Stimulated activated naive CD8-positive, alpha-beta T cell treated with anti-CD3 and anti-CD28 coated beads, Interleukin-15, Interleukin-2, amounts not matched to agents 100 ng/mL and 50 ng/mL, for 24 hours (primary cell): ENCODE results near the gene ERBB4.
"Not testable (repeated sequence)": the region's sequence is repeated elsewhere in the genome, so short reads cannot be mapped to it uniquely, and the experiment has no call there.

ENCODE experiments used
- H3K27ac Mint-ChIP-seq: one replicate; pipeline ENCODE4 v1.8.0; 2021; ENCODE audit warnings: mild to moderate bottlenecking, mixed read lengths
- H3K27me3 Mint-ChIP-seq: one replicate; pipeline ENCODE4 v1.8.0; 2021; ENCODE audit warnings: mixed read lengths
- H3K36me3 Mint-ChIP-seq: one replicate; pipeline ENCODE4 v1.8.0; 2021; ENCODE audit warnings: low read depth, mixed read lengths
- H3K4me1 Mint-ChIP-seq: one replicate; pipeline ENCODE4 v1.8.0; 2021; ENCODE audit warnings: low read depth, mixed read lengths
- H3K4me3 Mint-ChIP-seq: one replicate; pipeline ENCODE4 v1.8.0; 2021; ENCODE audit warnings: mild to moderate bottlenecking, mixed read lengths
- H3K9me3 Mint-ChIP-seq: one replicate; pipeline ENCODE4 v1.8.0; 2021; ENCODE audit warnings: mixed read lengths

ERBB4 gene

GRCh38 chr2:212030709-212031108 is 507.9 kb downstream of the ERBB4 start:
- H3K27ac Mint-ChIP-seq, result no peak overlapping the region
- no peak overlapping the region for H3K4me3 Mint-ChIP-seq

GRCh38 chr2:212028798-212029394 is 509.7 kb downstream of the ERBB4 start:
- no peak overlapping the region for H3K27ac Mint-ChIP-seq
- H3K4me1 Mint-ChIP-seq, result no peaks in the 10 kb centered on the region
- no peaks in the 10 kb centered on the region for H3K27me3 Mint-ChIP-seq
- H3K9me3 Mint-ChIP-seq, result no peaks in the 10 kb centered on the region
- no peaks in the 10 kb centered on the region for H3K36me3 Mint-ChIP-seq
- no peak overlapping the region for H3K4me3 Mint-ChIP-seq

More at GRCh38 chr2:212030709-212031108, 507.9 kb downstream of the ERBB4 start:
- no peaks in the 10 kb centered on the region for H3K4me1 Mint-ChIP-seq
- no peaks in the 10 kb centered on the region for H3K9me3 Mint-ChIP-seq
- H3K27me3 Mint-ChIP-seq, result no peaks in the 10 kb centered on the region
- H3K36me3 Mint-ChIP-seq, result no peaks in the 10 kb centered on the region

GRCh38 chr2:212027681-212028628 is 510.6 kb downstream of the ERBB4 start:
- H3K27me3 Mint-ChIP-seq, result no peaks in the 10 kb centered on the region
- H3K4me3 Mint-ChIP-seq, result no peak overlapping the region
- no peaks in the 10 kb centered on the region for H3K9me3 Mint-ChIP-seq
- H3K27ac Mint-ChIP-seq, result no peak overlapping the region
- no peaks in the 10 kb centered on the region for H3K4me1 Mint-ChIP-seq
- H3K36me3 Mint-ChIP-seq, result no peaks in the 10 kb centered on the region

GRCh38 chr2:212024040-212024439 is 514.6 kb downstream of the ERBB4 start:
- H3K4me3 Mint-ChIP-seq, result no peak overlapping the region
- no peaks in the 10 kb centered on the region for H3K9me3 Mint-ChIP-seq
- H3K27me3 Mint-ChIP-seq, result no peaks in the 10 kb centered on the region
- no peaks in the 10 kb centered on the region for H3K4me1 Mint-ChIP-seq
- H3K36me3 Mint-ChIP-seq, result no peaks in the 10 kb centered on the region
- no peak overlapping the region for H3K27ac Mint-ChIP-seq

- no peaks in the 10 kb centered on the region for H3K36me3 Mint-ChIP-seq
- no peaks in the 10 kb centered on the region for H3K4me1 Mint-ChIP-seq
- no peak overlapping the region for H3K4me3 Mint-ChIP-seq
- H3K27ac Mint-ChIP-seq, result no peak overlapping the region
- H3K9me3 Mint-ChIP-seq, result no peaks in the 10 kb centered on the region
- H3K27me3 Mint-ChIP-seq, result no peaks in the 10 kb centered on the region
Observed at GRCh38 chr2:212022966-212023365, 515.6 kb downstream of the ERBB4 start.

- H3K27ac Mint-ChIP-seq, result no peak overlapping the region
- H3K36me3 Mint-ChIP-seq, result no peaks in the 10 kb centered on the region
- no peak overlapping the region for H3K4me3 Mint-ChIP-seq
- no peaks in the 10 kb centered on the region for H3K27me3 Mint-ChIP-seq
- no peaks in the 10 kb centered on the region for H3K4me1 Mint-ChIP-seq
- H3K9me3 Mint-ChIP-seq, result no peaks in the 10 kb centered on the region
Observed at GRCh38 chr2:212021947-212022346, 516.7 kb downstream of the ERBB4 start.

- no peaks in the 10 kb centered on the region for H3K27me3 Mint-ChIP-seq
- H3K27ac Mint-ChIP-seq, result no peak overlapping the region
- H3K4me1 Mint-ChIP-seq, result no peaks in the 10 kb centered on the region
- H3K4me3 Mint-ChIP-seq, result no peak overlapping the region
- H3K36me3 Mint-ChIP-seq, result no peaks in the 10 kb centered on the region
- no peaks in the 10 kb centered on the region for H3K9me3 Mint-ChIP-seq
Observed at GRCh38 chr2:212015588-212015987, 523.0 kb downstream of the ERBB4 start.

- Mint-ChIP-seq H3K4me3 (no peak overlapping the region), H3K4me1 (no peaks in the 10 kb centered on the region), H3K36me3 (no peaks in the 10 kb centered on the region), H3K9me3 (no peaks in the 10 kb centered on the region), H3K27ac (no peak overlapping the region), H3K27me3 (no peaks in the 10 kb centered on the region)
Observed at GRCh38 chr2:212013626-212014025, 525.0 kb downstream of the ERBB4 start.

GRCh38 chr2:212010305-212010704 is 528.3 kb downstream of the ERBB4 start:
- not testable (repeated sequence) for H3K27me3 Mint-ChIP-seq, H3K9me3 Mint-ChIP-seq, H3K4me1 Mint-ChIP-seq, H3K36me3 Mint-ChIP-seq, H3K4me3 Mint-ChIP-seq, H3K27ac Mint-ChIP-seq

- Mint-ChIP-seq H3K4me1 (no peaks in the 10 kb centered on the region), H3K27ac (no peak overlapping the region), H3K4me3 (no peak overlapping the region), H3K36me3 (no peaks in the 10 kb centered on the region), H3K27me3 (no peaks in the 10 kb centered on the region), H3K9me3 (no peaks in the 10 kb centered on the region)
Observed at GRCh38 chr2:212007972-212008371, 530.6 kb downstream of the ERBB4 start.

- no peak overlapping the region for H3K4me3 Mint-ChIP-seq
- no peaks in the 10 kb centered on the region for H3K4me1 Mint-ChIP-seq
- H3K9me3 Mint-ChIP-seq, result no peaks in the 10 kb centered on the region
- H3K36me3 Mint-ChIP-seq, result no peaks in the 10 kb centered on the region
- H3K27me3 Mint-ChIP-seq, result no peaks in the 10 kb centered on the region
- H3K27ac Mint-ChIP-seq, result no peak overlapping the region
Observed at GRCh38 chr2:212005085-212005671, 533.4 kb downstream of the ERBB4 start.

- H3K9me3 Mint-ChIP-seq, result no peaks in the 10 kb centered on the region
- no peaks in the 10 kb centered on the region for H3K4me1 Mint-ChIP-seq
- no peak overlapping the region for H3K27ac Mint-ChIP-seq
- H3K4me3 Mint-ChIP-seq, result no peak overlapping the region
- H3K36me3 Mint-ChIP-seq, result no peaks in the 10 kb centered on the region
- H3K27me3 Mint-ChIP-seq, result no peaks in the 10 kb centered on the region
Observed at GRCh38 chr2:212001325-212001724, 537.3 kb downstream of the ERBB4 start.

- no peak overlapping the region for H3K27ac Mint-ChIP-seq
- H3K4me1 Mint-ChIP-seq, result no peaks in the 10 kb centered on the region
- H3K27me3 Mint-ChIP-seq, result no peaks in the 10 kb centered on the region
- no peaks in the 10 kb centered on the region for H3K36me3 Mint-ChIP-seq
- no peak overlapping the region for H3K4me3 Mint-ChIP-seq
- H3K9me3 Mint-ChIP-seq, result peaks cover 6% of the 10 kb centered on the region
Observed at GRCh38 chr2:211996857-211997256, 541.7 kb downstream of the ERBB4 start.

GRCh38 chr2:211994806-211995205 is 543.8 kb downstream of the ERBB4 start:
- Mint-ChIP-seq H3K27me3 (no peaks in the 10 kb centered on the region), H3K27ac (no peak overlapping the region), H3K9me3 (peaks cover 9% of the 10 kb centered on the region), H3K36me3 (no peaks in the 10 kb centered on the region), H3K4me1 (no peaks in the 10 kb centered on the region), H3K4me3 (no peak overlapping the region)

GRCh38 chr2:211990335-211990734 is 548.3 kb downstream of the ERBB4 start:
- Mint-ChIP-seq H3K27me3 (no peaks in the 10 kb centered on the region), H3K9me3 (peaks cover 9% of the 10 kb centered on the region), H3K4me1 (no peaks in the 10 kb centered on the region), H3K27ac (no peak overlapping the region), H3K36me3 (no peaks in the 10 kb centered on the region), H3K4me3 (no peak overlapping the region)
